ENCODE measurements around the gene LRRC8E. TPM values are rescaled to one million over a fixed set of nuclear protein-coding genes. Genes with fewer than 3 reads are reported as not detected.
"Not testable (repeated sequence)": the region's sequence is repeated elsewhere in the genome, so short reads cannot be mapped to it uniquely, and the experiment has no call there.

LRRC8E gene
- total and polyA plus RNA-seq, 2 experiments from 2014 or later = 3.3 to 4.5 TPM

DNA sequence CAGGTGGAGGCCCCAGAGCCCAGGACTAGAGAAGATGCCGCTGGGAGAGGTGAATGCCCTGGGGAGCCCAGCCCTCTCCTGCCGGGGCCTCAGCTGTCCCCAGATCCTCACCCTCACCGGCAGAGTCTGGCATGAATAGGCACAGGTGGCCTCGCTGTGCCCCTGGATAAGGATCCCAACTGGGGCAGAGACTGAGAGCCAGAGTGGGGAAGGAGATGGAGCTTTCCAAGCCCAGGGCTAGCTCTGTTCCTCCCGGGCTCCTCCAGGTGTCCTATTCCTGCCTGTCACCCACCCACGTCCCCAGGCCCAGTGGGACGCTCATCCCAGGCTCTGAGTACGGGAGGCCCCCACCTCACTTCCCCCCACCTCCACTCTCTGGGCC is 30.6 kb upstream of the LRRC8E start:
- peak overlapping the region; percentile 56 for H3K4me2 ChIP-seq
- no peaks in the 10 kb centered on the region for H3K9me2 ChIP-seq (replicated peaks; ENCODE audit: insufficient read depth)
- H4K20me1 ChIP-seq (ENCODE audit: insufficient read depth, poor library complexity, severe bottlenecking) = no peaks in the 10 kb centered on the region
- H3K4me3 ChIP-seq = no peak overlapping the region
- H3K4me1 ChIP-seq (ENCODE audit: insufficient read depth) = peaks cover 10% of the 10 kb centered on the region
- no peak overlapping the region for H3K27ac ChIP-seq
- TF ChIP-seq CTCF (IDR thresholded peaks at IDR 0.05; ENCODE audit: poor library complexity) = no peak
- no peak for TF ChIP-seq EZH2phosphoT487 (IDR thresholded peaks at IDR 0.05; ENCODE audit: low read depth, severe bottlenecking, unreplicated experiment)
- no peak for TF ChIP-seq EZH2 (IDR thresholded peaks at IDR 0.05; ENCODE audit: borderline replicate concordance)
- H2AFZ ChIP-seq = no peak overlapping the region
- H3K79me2 ChIP-seq = no peaks in the 10 kb centered on the region
- no peaks in the 10 kb centered on the region for H3K36me3 ChIP-seq (replicated peaks; ENCODE audit: insufficient read depth, low read depth)
- H3K27me3 ChIP-seq = peaks cover 4% of the 10 kb centered on the region
- 76% methylated on average over 5 of the region's 8 CpGs for WGBS (ENCODE audit: low lambda C conversion rate, missing lambda C conversion rate)
- no peak for DNase-seq (ENCODE audit: low spot score)
- no peaks in the 10 kb centered on the region for H3K9me3 ChIP-seq (ENCODE audit: low read depth)

- Histone ChIP-seq H4K20me1 (ENCODE audit: insufficient read depth, poor library complexity, severe bottlenecking) (no peaks in the 10 kb centered on the region), H3K36me3 (replicated peaks; ENCODE audit: insufficient read depth, low read depth) (no peaks in the 10 kb centered on the region), H3K27ac (no peak overlapping the region), H3K4me2 (peak overlapping the region; percentile 56), H3K4me1 (ENCODE audit: insufficient read depth) (peaks cover 10% of the 10 kb centered on the region), H3K4me3 (no peak overlapping the region), H3K9me3 (ENCODE audit: low read depth) (no peaks in the 10 kb centered on the region), H3K9me2 (replicated peaks; ENCODE audit: insufficient read depth) (no peaks in the 10 kb centered on the region), H3K79me2 (no peaks in the 10 kb centered on the region), H2AFZ (no peak overlapping the region), H3K27me3 (peaks cover 4% of the 10 kb centered on the region)
- DNase-seq (ENCODE audit: low spot score) = peak; percentile 72
- WGBS (ENCODE audit: low lambda C conversion rate, missing lambda C conversion rate) = 36% methylated on average over 17 of the region's 29 CpGs
- no peak for TF ChIP-seq CTCF (IDR thresholded peaks at IDR 0.05; ENCODE audit: poor library complexity)
- no peak for TF ChIP-seq EZH2phosphoT487 (IDR thresholded peaks at IDR 0.05; ENCODE audit: low read depth, severe bottlenecking, unreplicated experiment)
- TF ChIP-seq EZH2 (IDR thresholded peaks at IDR 0.05; ENCODE audit: borderline replicate concordance) = no peak
Measured at GRCh38 chr19:7858109-7858770, 30.1 kb upstream of the LRRC8E start.

DNA sequence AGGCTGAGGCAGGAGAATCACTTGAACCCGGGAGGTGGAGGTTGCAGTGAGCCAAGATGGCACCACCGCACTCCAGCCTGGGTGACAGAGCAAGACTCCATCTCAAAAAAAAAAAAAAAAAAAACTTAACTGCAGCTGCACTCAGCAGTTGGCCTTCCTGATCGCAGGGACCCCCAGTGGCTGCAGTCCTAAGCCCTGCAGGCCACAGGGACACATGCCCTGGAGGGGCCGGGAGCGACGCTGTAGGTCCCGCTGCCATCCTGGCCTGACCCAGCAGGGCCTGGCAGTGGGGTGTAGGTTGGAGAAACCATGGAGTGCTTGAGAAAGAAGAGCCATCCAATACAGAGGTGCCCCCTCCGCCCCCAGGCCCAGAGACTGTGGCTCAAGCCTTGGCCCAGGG is 29.2 kb upstream of the LRRC8E start:
- H3K4me2 ChIP-seq; H3K27ac ChIP-seq; DNase-seq (ENCODE audit: low spot score); H3K9me2 ChIP-seq (replicated peaks; ENCODE audit: insufficient read depth); H4K20me1 ChIP-seq (ENCODE audit: insufficient read depth, poor library complexity, severe bottlenecking); H2AFZ ChIP-seq; H3K4me3 ChIP-seq; H3K9me3 ChIP-seq (ENCODE audit: low read depth); H3K79me2 ChIP-seq; H3K4me1 ChIP-seq (ENCODE audit: insufficient read depth); H3K36me3 ChIP-seq (replicated peaks; ENCODE audit: insufficient read depth, low read depth): not testable (repeated sequence)
- H3K27me3 ChIP-seq = peaks cover 10% of the 10 kb centered on the region
- whole genome bisulfite sequencing (ENCODE audit: low lambda C conversion rate, missing lambda C conversion rate) = 100% methylated on average over 8 of the region's 8 CpGs

DNA sequence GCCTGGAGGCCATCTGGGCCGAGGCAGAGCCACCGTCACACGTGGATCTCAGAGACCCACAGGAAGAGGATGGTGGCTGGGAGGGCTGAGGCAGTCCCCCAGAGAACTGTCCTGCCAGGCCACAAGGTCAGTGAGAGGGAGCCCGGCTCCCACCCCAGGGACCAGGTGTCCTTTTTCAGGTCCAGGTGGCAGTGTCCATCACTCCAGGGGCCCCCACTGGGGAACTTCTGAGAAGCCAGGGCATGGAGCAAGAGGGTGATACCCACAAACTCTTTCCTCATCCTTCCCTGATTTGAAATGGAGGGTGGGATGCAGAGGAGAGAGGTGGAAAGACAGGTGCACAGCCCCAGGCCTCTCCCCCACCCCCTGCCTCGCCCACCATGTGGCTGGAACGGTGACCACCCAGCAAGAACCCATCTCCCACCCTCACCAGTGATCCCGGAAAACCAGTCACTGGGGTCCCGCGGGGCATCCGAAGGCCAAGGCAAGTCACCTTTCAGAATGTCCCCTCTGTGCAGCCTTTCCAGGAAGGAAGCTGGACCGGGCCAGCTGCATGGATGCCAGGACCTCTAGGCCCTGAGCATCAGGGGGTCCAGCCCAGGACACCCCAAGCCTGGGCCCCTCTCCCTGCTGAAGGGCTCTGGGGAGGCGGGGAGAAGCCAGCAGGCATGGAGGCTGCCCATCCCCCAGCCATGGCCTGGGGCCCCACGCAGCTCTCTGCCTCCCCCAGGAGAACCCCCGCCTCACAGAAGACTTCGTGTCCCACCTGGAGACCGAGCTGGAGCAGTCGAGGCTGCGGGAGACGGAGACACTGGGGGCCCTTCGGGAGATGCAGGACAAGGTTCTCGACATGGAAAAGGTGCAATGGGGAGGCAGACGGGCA is 28.2 kb upstream of the LRRC8E start:
- H3K36me3 ChIP-seq (replicated peaks; ENCODE audit: insufficient read depth, low read depth) = no peaks in the 10 kb centered on the region

More for the DNA sequence above, 28.2 kb upstream of the LRRC8E start:
- H3K27me3 ChIP-seq = peaks cover 10% of the 10 kb centered on the region
- no peaks in the 10 kb centered on the region for H3K9me2 ChIP-seq (replicated peaks; ENCODE audit: insufficient read depth)
- no peaks in the 10 kb centered on the region for H3K79me2 ChIP-seq
- peaks cover 6% of the 10 kb centered on the region for H3K4me1 ChIP-seq (ENCODE audit: insufficient read depth)
- no peak overlapping the region for H2AFZ ChIP-seq
- no peak overlapping the region for H3K27ac ChIP-seq
- TF ChIP-seq EZH2phosphoT487 (IDR thresholded peaks at IDR 0.05; ENCODE audit: low read depth, severe bottlenecking, unreplicated experiment) (no peak), EZH2 (IDR thresholded peaks at IDR 0.05; ENCODE audit: borderline replicate concordance) (no peak), CTCF (IDR thresholded peaks at IDR 0.05; ENCODE audit: poor library complexity) (no peak)
- H3K4me2 ChIP-seq = no peak overlapping the region
- H3K4me3 ChIP-seq = no peak overlapping the region
- H4K20me1 ChIP-seq (ENCODE audit: insufficient read depth, poor library complexity, severe bottlenecking) = no peaks in the 10 kb centered on the region
- no peak for DNase-seq (ENCODE audit: low spot score)
- no peaks in the 10 kb centered on the region for H3K9me3 ChIP-seq (ENCODE audit: low read depth)
- 96% methylated on average over 22 of the region's 22 CpGs for WGBS (ENCODE audit: low lambda C conversion rate, missing lambda C conversion rate)
